ENCODE results near the gene DPP8.
A peak's percentile ranks its signal among the peaks of the same experiment; 100 is the strongest.
"Not testable (repeated sequence)": the region's sequence is repeated elsewhere in the genome, so short reads cannot be mapped to it uniquely, and the experiment has no call there.

The DPP8 gene

GRCh38 chr15:65525622-65526021, 8.1 kb upstream of the DPP8 start:
- DNase-seq (ENCODE audit: low read depth in 2 of 2) = no peak

- DNase-seq (ENCODE audit: low read depth in 2 of 2) = no peak
Measured at GRCh38 chr15:65524226-65524625, 6.7 kb upstream of the DPP8 start.

- DNase-seq (ENCODE audit: low read depth in 2 of 2) = no peak
Measured at GRCh38 chr15:65521350-65521749, 3.9 kb upstream of the DPP8 start.

- no peak for DNase-seq (ENCODE audit: low read depth in 2 of 2)
Measured at GRCh38 chr15:65518633-65519285, 1.3 kb upstream of the DPP8 start.

GRCh38 chr15:65517866-65518207, 348 bp upstream of the DPP8 start:
- DNase-seq (ENCODE audit: low read depth in 2 of 2) = no peak

GRCh38 chr15:65512807-65513416, 4.6 kb downstream of the DPP8 start:
- no peak for DNase-seq (ENCODE audit: low read depth in 2 of 2)

GRCh38 chr15:65512189-65512588, 5.3 kb downstream of the DPP8 start:
- DNase-seq (ENCODE audit: low read depth in 2 of 2) = no peak

- DNase-seq (ENCODE audit: low read depth in 2 of 2) = no peak
Measured at GRCh38 chr15:65509321-65509720, 8.2 kb downstream of the DPP8 start.

- no peak for DNase-seq (ENCODE audit: low read depth in 2 of 2)
Measured at GRCh38 chr15:65494076-65494475, 23.4 kb downstream of the DPP8 start.

- DNase-seq (ENCODE audit: low read depth in 2 of 2) = no peak
Measured at GRCh38 chr15:65484876-65485275, 32.6 kb downstream of the DPP8 start.

- DNase-seq (ENCODE audit: low read depth in 2 of 2) = peak; percentile 54 to 55
Measured at GRCh38 chr15:65476903-65477302, 40.6 kb downstream of the DPP8 start.

- DNase-seq (ENCODE audit: low read depth in 2 of 2) = no peak
Measured at GRCh38 chr15:65470866-65471265, 46.6 kb downstream of the DPP8 start.

GRCh38 chr15:65468229-65468909, 49.1 kb downstream of the DPP8 start:
- no peak for DNase-seq (ENCODE audit: low read depth in 2 of 2)

GRCh38 chr15:65466901-65467300, 50.6 kb downstream of the DPP8 start:
- DNase-seq (ENCODE audit: low read depth in 2 of 2) = no peak

- DNase-seq (ENCODE audit: low read depth in 2 of 2) = not testable (repeated sequence)
Measured at GRCh38 chr15:65463096-65463495, 54.4 kb downstream of the DPP8 start.

- no peak for DNase-seq (ENCODE audit: low read depth in 2 of 2)
Measured at GRCh38 chr15:65460741-65461347, 56.6 kb downstream of the DPP8 start.

- DNase-seq (ENCODE audit: low read depth in 2 of 2) = not testable (repeated sequence)
Measured at GRCh38 chr15:65455256-65455655, 62.2 kb downstream of the DPP8 start.

- DNase-seq (ENCODE audit: low read depth in 2 of 2) = no peak
Measured at GRCh38 chr15:65451989-65452388, 65.5 kb downstream of the DPP8 start.

- no peak for DNase-seq (ENCODE audit: low read depth in 2 of 2)
Measured at GRCh38 chr15:65450556-65450955, 66.9 kb downstream of the DPP8 start.

- no peak for DNase-seq (ENCODE audit: low read depth in 2 of 2)
Measured at GRCh38 chr15:65447145-65447544, 70.3 kb downstream of the DPP8 start.

- no peak for DNase-seq (ENCODE audit: low read depth in 2 of 2)
Measured at GRCh38 chr15:65434201-65434600, 83.3 kb downstream of the DPP8 start.

GRCh38 chr15:65431731-65432130, 85.8 kb downstream of the DPP8 start:
- no peak for DNase-seq (ENCODE audit: low read depth in 2 of 2)

Data from fibroblast of skin of left quadriceps (primary cell).